HG03097 (cell line): ENCODE data around the gene SPRY4.
"Not testable (repeated sequence)": the region's sequence is repeated elsewhere in the genome, so short reads cannot be mapped to it uniquely, and the experiment has no call there.

Experiments
- ATAC-seq: cut with Tn5 transposase; IDR thresholded peaks from one replicate; pipeline ENCODE4 v1.9.1; 2021; ENCODE audit not compliant: unreplicated experiment, low FRiP score

SPRY4 gene

DNA sequence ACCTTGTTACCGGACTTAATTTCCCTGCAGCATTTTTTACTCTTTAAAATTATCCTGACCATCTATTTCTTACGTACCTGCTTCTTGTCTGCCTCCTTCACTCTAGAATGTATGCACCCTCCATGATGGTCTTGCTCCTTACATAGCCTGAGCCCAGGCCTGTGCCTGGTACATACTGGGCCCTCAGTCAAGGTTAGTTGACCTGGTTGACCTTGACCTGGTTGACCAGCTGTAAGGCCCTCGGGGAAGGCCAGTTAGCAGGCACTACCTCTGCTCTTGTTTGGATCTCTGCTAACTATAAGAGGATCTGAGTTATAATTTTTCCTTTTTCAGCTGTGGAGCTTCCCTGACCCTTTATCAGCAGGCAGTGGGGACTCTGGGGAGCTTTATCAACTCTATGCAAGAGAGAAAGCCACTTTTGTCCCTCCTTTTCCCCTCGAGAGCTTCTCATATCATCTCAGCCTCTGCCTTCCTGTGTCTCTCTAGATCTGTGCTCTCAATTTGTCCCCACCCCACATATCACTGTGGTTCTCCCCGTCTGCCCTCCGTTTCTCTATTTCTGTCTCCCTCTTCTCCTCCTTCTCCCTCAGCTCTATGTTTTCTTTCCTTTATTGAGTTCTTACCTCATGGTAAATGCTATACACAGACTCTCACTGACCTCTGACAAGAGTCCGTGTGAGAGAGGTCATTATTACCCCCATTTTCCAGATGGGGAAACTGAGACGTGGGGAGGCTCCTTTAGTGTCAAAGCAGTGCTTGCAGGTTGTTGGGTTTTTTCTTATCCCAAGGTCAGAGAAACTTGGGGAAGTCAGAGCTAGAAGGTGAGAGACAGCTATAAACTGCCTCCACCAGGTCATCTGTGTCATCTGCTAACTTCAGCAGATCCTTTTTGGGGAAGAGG is 28.6 kb downstream of the SPRY4 start:
- ATAC-seq, result no peak

- no peak for ATAC-seq
Observed at GRCh38 chr5:142295084-142295758, 29.6 kb downstream of the SPRY4 start.

GRCh38 chr5:142293486-142293885 is 31.3 kb downstream of the SPRY4 start:
- no peak for ATAC-seq

GRCh38 chr5:142292808-142293207 is 32.0 kb downstream of the SPRY4 start:
- no peak for ATAC-seq

DNA sequence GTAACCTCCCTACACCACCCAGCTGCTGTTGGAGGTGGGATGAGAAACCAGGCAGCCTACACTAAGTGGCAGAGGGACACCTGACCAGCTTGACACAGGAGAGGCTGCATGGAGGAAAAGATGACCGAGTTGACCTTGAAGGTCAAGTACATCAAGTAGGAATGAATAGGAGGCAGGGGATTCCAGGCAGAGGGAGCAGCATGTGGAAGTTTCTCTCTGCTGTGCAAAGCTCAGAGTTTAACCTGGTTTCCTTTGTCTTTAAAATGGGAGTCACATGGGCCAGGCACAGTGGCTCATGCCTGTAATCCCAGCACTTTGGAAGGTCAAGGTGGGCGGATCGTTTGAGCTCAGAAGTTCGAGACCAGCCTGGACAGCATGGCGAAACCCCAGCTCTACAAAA is 32.6 kb downstream of the SPRY4 start:
- ATAC-seq, result no peak

DNA sequence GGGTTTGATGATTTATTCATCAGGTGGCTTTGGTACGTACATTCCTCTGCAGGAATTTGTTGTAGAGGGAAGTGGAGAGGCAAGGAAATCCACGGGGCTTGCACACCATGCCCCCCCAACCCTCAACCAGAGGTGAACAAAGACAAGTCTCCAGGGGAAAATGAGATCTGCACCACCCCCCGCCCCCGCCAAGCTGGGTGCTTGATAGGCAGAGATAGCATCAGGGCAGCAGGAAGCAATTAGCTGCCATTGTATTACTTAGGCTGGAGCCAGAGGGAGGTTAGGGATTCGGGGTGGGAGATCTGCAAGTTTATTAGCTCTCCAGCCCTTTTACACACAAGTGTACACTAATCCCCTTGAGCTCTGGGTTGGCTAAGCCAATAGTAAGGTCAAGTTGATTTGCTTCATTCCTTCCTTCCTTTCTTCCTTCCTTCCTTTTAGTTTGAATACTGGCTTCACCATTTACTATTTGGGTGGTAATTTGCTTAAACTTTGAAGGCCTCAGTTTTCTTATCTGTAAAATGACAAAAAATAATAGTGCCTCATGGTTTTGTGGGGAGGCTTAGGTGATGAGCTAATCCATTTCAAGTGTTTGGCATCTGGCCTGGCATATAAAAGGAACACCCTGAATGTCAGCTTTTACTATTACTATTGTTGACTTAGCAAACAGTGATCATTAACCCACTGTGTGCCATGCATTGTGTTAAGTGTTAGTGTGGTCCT is 34.1 kb downstream of the SPRY4 start:
- no peak for ATAC-seq

DNA sequence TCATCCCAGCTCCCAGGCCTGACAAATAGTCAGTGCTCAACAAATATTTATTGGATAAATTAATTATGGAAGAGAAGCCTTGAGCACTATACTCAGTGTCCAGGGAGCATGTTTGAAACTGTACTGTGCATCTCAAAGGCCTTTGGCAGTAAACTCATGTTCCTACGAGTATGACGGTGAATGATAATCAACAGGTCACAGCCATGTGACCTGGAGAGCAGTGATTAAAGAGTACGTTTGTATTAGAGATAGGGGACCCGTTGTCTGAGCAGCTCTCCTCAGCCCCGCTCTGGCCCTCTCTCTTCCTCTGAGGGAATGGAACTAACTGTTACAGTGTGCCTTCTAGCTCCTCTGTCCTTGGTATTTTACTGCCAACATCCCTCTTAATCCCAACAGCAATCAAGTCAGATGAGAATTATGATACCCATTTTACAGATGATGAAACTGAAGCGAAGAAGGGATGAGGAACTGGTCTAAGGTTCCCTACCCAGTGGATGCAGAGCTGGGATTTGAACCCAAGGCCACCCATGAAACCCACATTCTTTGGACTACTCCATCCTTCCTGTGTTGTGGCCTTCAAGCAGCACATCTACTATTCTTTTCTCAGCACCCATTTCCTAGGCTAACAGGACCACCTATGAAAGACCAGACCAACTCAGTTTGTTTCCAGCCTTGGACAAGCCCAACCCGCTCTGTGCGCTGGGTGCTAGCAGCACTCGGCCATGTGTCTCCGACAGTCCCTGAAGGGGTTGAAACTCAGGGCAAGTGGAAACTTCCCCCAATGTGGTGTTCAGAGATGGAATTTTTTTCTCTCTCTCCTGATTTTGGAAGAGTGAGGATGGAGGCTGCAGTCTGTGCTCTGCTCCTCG is 34.9 kb downstream of the SPRY4 start:
- no peak for ATAC-seq

DNA sequence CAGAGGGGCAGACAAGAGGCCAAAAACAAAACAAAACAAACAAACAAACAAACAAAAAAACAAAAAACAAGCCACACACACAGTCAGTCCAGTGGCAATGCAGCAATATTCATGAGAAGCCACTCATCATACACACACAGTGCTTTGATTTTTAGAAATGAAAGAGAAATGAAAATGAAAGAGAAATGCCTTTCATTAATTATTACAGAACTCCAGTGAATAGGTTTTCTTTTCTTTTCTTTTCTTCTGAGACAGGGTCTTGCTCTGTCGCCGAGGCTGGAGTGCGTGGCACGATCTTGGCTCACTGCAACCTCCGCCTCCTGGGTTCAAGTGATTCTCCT is 36.9 kb downstream of the SPRY4 start:
- ATAC-seq, result peak; percentile 62

DNA sequence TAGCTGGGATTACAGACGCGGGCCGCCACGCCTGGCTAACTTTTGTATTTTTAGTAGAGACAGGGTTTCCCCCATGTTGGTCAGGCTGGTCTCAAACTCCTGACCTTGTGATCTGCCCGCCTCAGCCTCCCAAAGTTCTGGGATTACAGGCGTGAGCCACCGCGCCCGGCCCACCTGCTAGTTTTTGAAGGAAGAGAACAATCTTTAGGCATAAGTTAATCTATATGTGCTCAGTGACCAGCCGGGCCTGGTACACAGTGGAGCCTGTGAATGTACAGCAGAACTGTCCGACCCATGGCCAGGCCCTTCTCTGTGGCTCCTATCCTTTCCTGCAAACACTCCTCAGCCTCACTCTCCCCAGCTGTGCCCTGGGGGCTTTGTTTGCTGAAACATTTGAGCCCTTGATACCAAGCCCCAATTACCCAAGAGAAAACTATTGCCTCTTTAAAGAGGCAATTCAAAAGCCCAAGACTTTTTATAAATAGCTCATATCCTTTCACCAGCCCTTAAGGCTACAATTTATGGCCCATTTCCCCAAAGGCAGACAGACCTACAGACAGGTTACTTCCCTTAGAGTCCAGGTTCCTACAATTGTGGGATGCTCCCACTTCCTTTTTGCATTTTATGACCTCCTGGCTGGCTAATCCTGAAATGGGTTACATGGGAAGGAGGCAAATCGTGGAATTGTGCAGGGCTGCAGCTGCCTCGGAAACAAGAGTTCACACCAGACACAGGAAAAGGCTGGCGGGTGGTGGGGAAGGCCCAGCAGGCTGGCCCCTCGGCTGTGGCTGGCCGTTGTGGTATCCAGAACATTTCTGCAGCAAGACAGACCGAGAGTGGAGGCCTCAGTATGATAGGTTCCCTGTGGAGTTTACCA is 37.5 kb downstream of the SPRY4 start:
- ATAC-seq, result peak; percentile 58

GRCh38 chr5:142286111-142286510 is 38.7 kb downstream of the SPRY4 start:
- ATAC-seq, result no peak

GRCh38 chr5:142283304-142283703 is 41.5 kb downstream of the SPRY4 start:
- no peak for ATAC-seq

DNA sequence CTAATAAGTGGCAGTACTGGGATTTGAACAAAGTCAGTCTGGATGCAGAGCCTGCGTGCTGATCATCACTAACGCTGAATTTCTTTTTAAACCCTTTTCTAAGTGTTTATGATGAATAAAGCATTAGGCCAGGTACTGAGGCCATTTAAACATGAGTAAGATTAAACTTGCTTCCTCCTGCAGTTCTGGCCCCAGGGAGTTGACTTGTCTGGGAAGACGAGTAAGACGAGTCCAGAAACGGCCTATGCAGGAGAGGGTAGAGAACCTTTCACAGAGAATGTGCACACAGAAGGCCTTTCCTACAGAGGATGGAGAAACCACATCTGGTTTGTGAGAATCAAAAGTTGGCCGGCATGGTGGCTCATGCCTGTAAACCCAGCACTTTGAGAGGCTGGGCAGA is 42.9 kb downstream of the SPRY4 start:
- no peak for ATAC-seq

GRCh38 chr5:142281008-142281367 is 43.8 kb downstream of the SPRY4 start:
- no peak for ATAC-seq

GRCh38 chr5:142280066-142281007 is 44.5 kb downstream of the SPRY4 start:
- no peak for ATAC-seq

DNA sequence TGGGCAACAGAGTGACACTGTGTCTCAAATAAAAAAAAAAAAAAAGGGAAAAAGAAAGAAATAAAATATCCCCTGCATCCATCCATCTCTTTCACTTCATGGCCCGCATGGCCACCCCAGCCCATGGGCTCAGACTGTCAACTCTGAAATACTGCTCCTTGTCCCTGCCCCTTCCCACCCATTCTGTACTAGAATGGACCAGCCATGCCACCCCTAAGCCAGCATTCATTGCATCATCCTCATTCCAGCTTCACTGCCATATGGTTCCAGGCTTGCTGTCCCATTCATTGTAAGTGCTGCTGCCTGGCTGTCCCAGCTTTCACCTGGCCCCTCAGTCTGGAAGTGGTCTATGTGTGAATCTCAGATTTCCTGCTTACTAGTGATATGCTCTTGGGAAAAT is 46.2 kb downstream of the SPRY4 start:
- no peak for ATAC-seq

- ATAC-seq, result no peak
Observed at GRCh38 chr5:142277796-142278195, 47.0 kb downstream of the SPRY4 start.

GRCh38 chr5:142276517-142276916 is 48.3 kb downstream of the SPRY4 start:
- ATAC-seq, result no peak

DNA sequence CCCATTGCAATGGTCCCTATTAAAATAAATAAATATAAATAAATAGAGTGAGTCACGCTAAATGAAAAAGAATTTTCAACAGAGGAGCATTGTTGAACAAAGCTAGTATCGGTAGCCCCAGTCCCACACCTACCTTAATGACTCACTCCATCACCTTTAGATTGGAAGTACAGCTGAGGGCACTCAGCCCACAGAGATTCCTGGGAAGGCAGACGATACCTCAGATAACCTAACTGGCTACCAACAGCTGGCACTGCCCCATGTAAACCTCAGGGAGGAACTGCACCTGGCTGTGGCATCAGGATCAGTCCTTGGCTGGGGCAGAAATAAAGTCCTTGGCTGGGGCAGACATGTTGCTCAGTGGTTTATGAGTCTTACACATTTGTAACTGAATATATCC is 49.3 kb downstream of the SPRY4 start:
- ATAC-seq, result no peak

DNA sequence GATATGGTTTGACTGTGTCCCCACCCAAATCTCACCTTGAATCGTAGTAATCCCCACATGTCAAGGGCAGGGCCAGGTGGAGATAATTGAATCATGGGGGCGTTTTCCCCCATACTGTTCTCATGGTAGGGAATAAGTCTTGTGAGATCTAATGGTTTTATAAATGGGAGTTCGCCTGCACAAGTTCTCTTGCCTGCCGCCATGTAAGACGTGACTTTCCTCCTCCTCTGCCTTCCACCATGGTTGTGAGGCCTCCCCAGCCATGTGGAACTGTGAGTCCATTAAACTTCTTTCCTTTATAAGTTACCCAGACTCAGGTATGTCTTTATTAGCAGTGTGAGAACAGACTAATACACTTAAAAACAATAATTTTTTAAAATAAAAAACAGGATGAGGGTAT is 52.2 kb downstream of the SPRY4 start:
- ATAC-seq, result not testable (repeated sequence)
